GM23338 (cell line): ENCODE data around the gene LACRT. TPM values are rescaled to one million over a fixed set of nuclear protein-coding genes. Genes with fewer than 3 reads are reported as not detected.

Experiments used
- ATAC-seq: fragments of 200-7000 bp; cut with Tn5 transposase; 3 replicates; pipeline ENCODE4 v1.9.1; 2020
- DNase-seq: peaks from one replicate; pipeline ENCODE4 v3.0.0-alpha.2; 2015; ENCODE audit warnings: low spot score
- H2AFZ ChIP-seq: fragments of 200-600 bp; sonication (generic); 2 replicates; pipeline ENCODE4 v1.8.0; 2016; ENCODE audit warnings: antibody characterized with exemption, mild to moderate bottlenecking, moderate library complexity
- H3F3A ChIP-seq: fragments of 200-600 bp; sonication (generic); replicated peaks from 2 replicates; pipeline ENCODE4 v1.8.0; 2017; ENCODE audit warnings: antibody characterized with exemption, mixed run types, low read depth
- H3K27ac ChIP-seq: fragments of 200-600 bp; sonication (generic); 2 replicates; pipeline ENCODE4 v1.6.1; 2016; ENCODE audit warnings: low read depth
- H3K27me3 ChIP-seq: fragments of 200-600 bp; sonication (generic); 2 replicates; pipeline ENCODE4 v1.8.0; 2016; ENCODE audit warnings: mild to moderate bottlenecking, mixed run types, moderate library complexity; ENCODE audit not compliant: insufficient read depth
- H3K36me3 ChIP-seq: fragments of 200-600 bp; sonication (generic); 2 replicates; pipeline ENCODE4 v1.8.0; 2016; ENCODE audit warnings: mild to moderate bottlenecking; ENCODE audit not compliant: insufficient read depth
- H3K4me1 ChIP-seq: fragments of 200-600 bp; sonication (generic); 2 replicates; pipeline ENCODE4 v1.8.0; 2016; ENCODE audit warnings: mild to moderate bottlenecking, moderate library complexity; ENCODE audit not compliant: insufficient read depth
- H3K4me2 ChIP-seq: fragments of 200-600 bp; sonication (generic); 2 replicates; pipeline ENCODE4 v1.7.1; 2017; ENCODE audit warnings: mixed run types
- H3K4me3 ChIP-seq: fragments of 200-600 bp; sonication (generic); 2 replicates; pipeline ENCODE4 v1.6.1; 2016; ENCODE audit warnings: mixed run types
- H3K79me2 ChIP-seq: fragments of 200-600 bp; sonication (generic); replicated peaks from 2 replicates; pipeline ENCODE4 v1.8.0; 2017; ENCODE audit warnings: mild to moderate bottlenecking; ENCODE audit not compliant: insufficient read depth
- H3K9me2 ChIP-seq: fragments of 200-600 bp; sonication (generic); 2 replicates; pipeline ENCODE4 v1.8.0; 2017; ENCODE audit not compliant: insufficient read depth
- H4K20me1 ChIP-seq: fragments of 200-600 bp; sonication (generic); replicated peaks from 2 replicates; pipeline ENCODE4 v1.8.0; 2017; ENCODE audit warnings: mild to moderate bottlenecking; ENCODE audit not compliant: insufficient read depth
- H3K27ac Mint-ChIP-seq: 2 replicates; pipeline ENCODE4 v1.8.0; 2020; ENCODE audit warnings: inconsistent platforms, mild to moderate bottlenecking, moderate library complexity, mixed read lengths
- H3K27me3 Mint-ChIP-seq: 3 replicates; pipeline ENCODE4 v1.8.0; 2022; ENCODE audit warnings: low read depth, mild to moderate bottlenecking, moderate library complexity, mixed read lengths, inconsistent platforms; ENCODE audit not compliant: insufficient read depth, poor library complexity
- H3K36me3 Mint-ChIP-seq: 3 replicates; pipeline ENCODE4 v1.8.0; 2021; ENCODE audit warnings: low read depth, mild to moderate bottlenecking, inconsistent platforms, moderate library complexity, mixed read lengths
- H3K4me1 Mint-ChIP-seq: 3 replicates; pipeline ENCODE4 v1.8.0; 2020; ENCODE audit warnings: mild to moderate bottlenecking, inconsistent platforms, mixed read lengths
- H3K4me3 Mint-ChIP-seq: 3 replicates; pipeline ENCODE4 v1.8.0; 2021; ENCODE audit warnings: moderate library complexity, mild to moderate bottlenecking, inconsistent platforms, mixed read lengths
- H3K9me3 Mint-ChIP-seq: 3 replicates; pipeline ENCODE4 v1.8.0; 2020; ENCODE audit warnings: moderate library complexity, mild to moderate bottlenecking, inconsistent platforms, mixed read lengths
- CTCF ChIP-seq, 2 experiments: fragments of 200-600 bp in 1 of 2; sonication (generic) in 1 of 2; conservative IDR thresholded peaks; 2 replicates each; pipeline versions ENCODE4 v1.5.1 to v1.6.1; 2016 to 2017; ENCODE audit warnings: antibody characterized with exemption in 2 of 2, low read depth in 2 of 2, mild to moderate bottlenecking in 2 of 2, moderate library complexity in 1 of 2
- EZH2 ChIP-seq: fragments of 200-600 bp; sonication (generic); IDR thresholded peaks from one replicate; pipeline ENCODE4 v1.8.0; 2017; ENCODE audit warnings: antibody characterized with exemption, mild to moderate bottlenecking, low read depth; ENCODE audit not compliant: unreplicated experiment
- JUNB ChIP-seq: IDR thresholded peaks from one replicate; pipeline ENCODE4 v1.6.1; 2016; ENCODE audit warnings: antibody characterized with exemption; ENCODE audit not compliant: unreplicated experiment
- POLR2AphosphoS5 ChIP-seq: IDR thresholded peaks from 2 replicates; pipeline ENCODE4 v1.6.1; 2016; ENCODE audit warnings: antibody characterized with exemption, low read depth
- REST ChIP-seq: IDR thresholded peaks from one replicate; pipeline ENCODE4 v1.6.1; 2018; ENCODE audit warnings: antibody characterized with exemption; ENCODE audit not compliant: unreplicated experiment
- ZNF114 ChIP-seq: fragments of 250-450 bp; sonication (Bioruptor Pico); IDR thresholded peaks from 2 replicates; pipeline ENCODE4 v1.5.0; 2020; ENCODE audit warnings: mild to moderate bottlenecking, moderate library complexity
- polyA plus RNA-seq: library from polyadenylated mRNA; unstranded; fragments of >200 nt; fragmentation: Nextera tagmentation; extraction: Ambion mirVana; gene quantifications from 2 replicates; pipeline ENCODE4 v1.2.1, GENCODE V29; 2016
- total RNA-seq: library from RNA; depleted of rRNA; stranded (reverse); fragments of >200 nt; shearing (Covaris generic); gene quantifications from 2 replicates; pipeline ENCODE4 v1.2.3, GENCODE V29; 2014

The LACRT gene
- total and polyA plus RNA-seq, 2 experiments from 2014 or later: not detected

GRCh38 chr12:54625598-54625997 is 9.1 kb downstream of the LACRT start:
- Histone ChIP-seq H3K4me2 (no peak overlapping the region), H3K27me3 (no peaks in the 10 kb centered on the region), H3K9me2 (0 out of 2 replicates have a peak, but pooled peaks cover 6% of the 10 kb centered on the region), H3K36me3 (no peaks in the 10 kb centered on the region), H3K4me3 (no peak overlapping the region), H3K4me1 (no peaks in the 10 kb centered on the region), H4K20me1 (no peaks in the 10 kb centered on the region), H3F3A (no peaks in the 10 kb centered on the region), H3K27ac (no peak overlapping the region), H3K79me2 (no peaks in the 10 kb centered on the region), H2AFZ (no peak overlapping the region)
- no peak for TF ChIP-seq POLR2AphosphoS5
- TF ChIP-seq CTCF (conservative IDR thresholded peaks at IDR 0.05; ENCODE audit: low read depth in 2 of 2): 0 out of 4 replicates have a peak, but pooled peaks of 1 of the 2 experiments have one; percentile 7
- TF ChIP-seq ZNF114 (CRISPR knock-in tag): no peak
- H3K9me3 Mint-ChIP-seq: peaks cover 27% of the 10 kb centered on the region
- DNase-seq (no peak), ATAC-seq (no peak)
- peaks cover 5% of the 10 kb centered on the region for H3K27me3 Mint-ChIP-seq
- no peak overlapping the region for H3K27ac Mint-ChIP-seq
- H3K4me3 Mint-ChIP-seq: no peak overlapping the region
- peaks cover 17% of the 10 kb centered on the region for H3K36me3 Mint-ChIP-seq
- no peaks in the 10 kb centered on the region; the same call in 2 of the 3 replicates for H3K4me1 Mint-ChIP-seq

GRCh38 chr12:54624315-54625279 is 10.1 kb downstream of the LACRT start:
- H4K20me1 ChIP-seq: no peaks in the 10 kb centered on the region
- TF ChIP-seq REST: no peak
- TF ChIP-seq JUNB: no peak
- no peak for TF ChIP-seq EZH2
- no peaks in the 10 kb centered on the region for H3K27me3 ChIP-seq
- no peak overlapping the region for H3K4me2 ChIP-seq
- no peak overlapping the region for H3K27ac ChIP-seq
- Mint-ChIP-seq H3K4me1 (no peaks in the 10 kb centered on the region; the same call in 2 of the 3 replicates), H3K27ac (no peak overlapping the region), H3K36me3 (peaks cover 17% of the 10 kb centered on the region), H3K9me3 (peaks cover 27% of the 10 kb centered on the region), H3K4me3 (no peak overlapping the region), H3K27me3 (peaks cover 4% of the 10 kb centered on the region)
- no peak overlapping the region for H3K4me3 ChIP-seq
- no peaks in the 10 kb centered on the region for H3K36me3 ChIP-seq
- no peaks in the 10 kb centered on the region for H3K79me2 ChIP-seq
- no peaks in the 10 kb centered on the region for H3F3A ChIP-seq
- ATAC-seq (no peak), DNase-seq (peak; percentile 9)
- no peaks in the 10 kb centered on the region for H3K4me1 ChIP-seq
- 0 out of 2 replicates have a peak, but pooled peaks cover 6% of the 10 kb centered on the region for H3K9me2 ChIP-seq
- H2AFZ ChIP-seq: no peak overlapping the region
